ENCODE results near the gene ZNF365.

- TF ChIP-seq SRSF1 (IDR thresholded peaks at IDR 0.05; ENCODE audit: low read depth, low read length), result no peak
- TF ChIP-seq SMAD4 (CRISPR knock-in tag; conservative IDR thresholded peaks at IDR 0.05), result no peak
Measured at GRCh38 chr10:62394556-62395018, 20.4 kb downstream of the ZNF365 start.
